ENCODE data around the gene AUTS2.
"Not testable (repeated sequence)": the region's sequence is repeated elsewhere in the genome, so short reads cannot be mapped to it uniquely, and the experiment has no call there.

Gene AUTS2

GRCh38 chr7:70624500-70625103 is 1026.3 kb downstream of the AUTS2 start:
- in situ Hi-C loops (cut with MboI; ENCODE audit: low sequenced_read_pairs), result no loop called here

- in situ Hi-C loops (cut with MboI; ENCODE audit: low sequenced_read_pairs), result no loop called here
Measured at GRCh38 chr7:70627461-70627860, 1029.2 kb downstream of the AUTS2 start.

GRCh38 chr7:70630440-70630817 is 1032.2 kb downstream of the AUTS2 start:
- in situ Hi-C loops (cut with MboI; ENCODE audit: low sequenced_read_pairs), result no loop called here

GRCh38 chr7:70630818-70631457 is 1032.7 kb downstream of the AUTS2 start:
- in situ Hi-C loops (cut with MboI; ENCODE audit: low sequenced_read_pairs), result no loop called here

- in situ Hi-C loops (cut with MboI; ENCODE audit: low sequenced_read_pairs), result no loop called here
Measured at GRCh38 chr7:70631718-70632117, 1033.4 kb downstream of the AUTS2 start.

- in situ Hi-C loops (cut with MboI; ENCODE audit: low sequenced_read_pairs), result no loop called here
Measured at GRCh38 chr7:70632400-70632799, 1034.1 kb downstream of the AUTS2 start.

GRCh38 chr7:70634071-70634470 is 1035.8 kb downstream of the AUTS2 start:
- in situ Hi-C loops (cut with MboI; ENCODE audit: low sequenced_read_pairs), result no loop called here

GRCh38 chr7:70634610-70635068 is 1036.4 kb downstream of the AUTS2 start:
- in situ Hi-C loops (cut with MboI; ENCODE audit: low sequenced_read_pairs), result no loop called here

GRCh38 chr7:70635633-70636032 is 1037.4 kb downstream of the AUTS2 start:
- in situ Hi-C loops (cut with MboI; ENCODE audit: low sequenced_read_pairs), result no loop called here

GRCh38 chr7:70636169-70636568 is 1037.9 kb downstream of the AUTS2 start:
- in situ Hi-C loops (cut with MboI; ENCODE audit: low sequenced_read_pairs), result no loop called here

- in situ Hi-C loops (cut with MboI; ENCODE audit: low sequenced_read_pairs), result no loop called here
Measured at GRCh38 chr7:70637726-70638125, 1039.5 kb downstream of the AUTS2 start.

- in situ Hi-C loops (cut with MboI; ENCODE audit: low sequenced_read_pairs), result no loop called here
Measured at GRCh38 chr7:70638158-70639107, 1040.2 kb downstream of the AUTS2 start.

- in situ Hi-C loops (cut with MboI; ENCODE audit: low sequenced_read_pairs), result no loop called here
Measured at GRCh38 chr7:70640266-70640833, 1042.1 kb downstream of the AUTS2 start.

GRCh38 chr7:70641882-70642281 is 1043.6 kb downstream of the AUTS2 start:
- in situ Hi-C loops (cut with MboI; ENCODE audit: low sequenced_read_pairs), result no loop called here

- in situ Hi-C loops (cut with MboI; ENCODE audit: low sequenced_read_pairs), result no loop called here
Measured at GRCh38 chr7:70645279-70645678, 1047.0 kb downstream of the AUTS2 start.

GRCh38 chr7:70645876-70646351 is 1047.6 kb downstream of the AUTS2 start:
- in situ Hi-C loops (cut with MboI; ENCODE audit: low sequenced_read_pairs), result no loop called here

GRCh38 chr7:70646536-70647248 is 1048.4 kb downstream of the AUTS2 start:
- in situ Hi-C loops (cut with MboI; ENCODE audit: low sequenced_read_pairs), result no loop called here

GRCh38 chr7:70647801-70648498 is 1049.7 kb downstream of the AUTS2 start:
- in situ Hi-C loops (cut with MboI; ENCODE audit: low sequenced_read_pairs), result no loop called here

- in situ Hi-C loops (cut with MboI; ENCODE audit: low sequenced_read_pairs), result not testable (repeated sequence)
Measured at GRCh38 chr7:70648499-70648861, 1050.2 kb downstream of the AUTS2 start.

- in situ Hi-C loops (cut with MboI; ENCODE audit: low sequenced_read_pairs), result no loop called here
Measured at GRCh38 chr7:70649323-70649722, 1051.0 kb downstream of the AUTS2 start.
